SK-N-MC (cell line): Measurements from ENCODE around the gene TBC1D20.
A peak's percentile ranks its signal among the peaks of the same experiment; 100 is the strongest.
"Not testable (repeated sequence)": the region's sequence is repeated elsewhere in the genome, so short reads cannot be mapped to it uniquely, and the experiment has no call there.

Experiments
- DNase-seq: peaks from one replicate; pipeline ENCODE4 v3.0.0-alpha.2; 2011; ENCODE audit warnings: low read depth, low spot score
- H3K27ac ChIP-seq: fragments of 200-600 bp; sonication (generic); 2 replicates; pipeline ENCODE4 v1.5.1; 2016; ENCODE audit warnings: mixed run types
- H3K36me3 ChIP-seq: fragments of 200-600 bp; sonication (generic); 2 replicates; pipeline ENCODE4 v1.6.1; 2017; ENCODE audit warnings: antibody characterized with exemption, low read length, mixed read lengths; ENCODE audit not compliant: insufficient read depth
- H3K4me3 ChIP-seq: fragments of 200-600 bp; sonication (generic); 2 replicates; pipeline ENCODE4 v1.5.1; 2016
- H3K9ac ChIP-seq: fragments of 200-600 bp; sonication (generic); 2 replicates; pipeline ENCODE4 v1.8.0; 2017; ENCODE audit warnings: mixed run types, mixed read lengths; ENCODE audit not compliant: insufficient read length
- H3K9me3 ChIP-seq: fragments of 200-600 bp; sonication (generic); 2 replicates; pipeline ENCODE4 v1.6.1; 2017; ENCODE audit warnings: low read depth, mild to moderate bottlenecking, antibody characterized with exemption, low read length, moderate library complexity, mixed read lengths
- EZH2 ChIP-seq: fragments of 200-600 bp; sonication (generic); IDR thresholded peaks from one replicate; pipeline ENCODE4 v1.6.1; 2017; ENCODE audit warnings: antibody characterized with exemption
- FOXP2 ChIP-seq: optimal IDR thresholded peaks from 2 replicates; pipeline ENCODE3; 2011; ENCODE audit warnings: mild to moderate bottlenecking, moderate library complexity; ENCODE audit not compliant: insufficient read depth; ENCODE audit errors: extremely low read length, control extremely low read depth
- POLR2AphosphoS5 ChIP-seq: IDR thresholded peaks from 2 replicates; pipeline ENCODE4 v1.6.1; 2012; ENCODE audit warnings: mild to moderate bottlenecking, low read depth, low read length, borderline replicate concordance

TBC1D20 gene

DNA sequence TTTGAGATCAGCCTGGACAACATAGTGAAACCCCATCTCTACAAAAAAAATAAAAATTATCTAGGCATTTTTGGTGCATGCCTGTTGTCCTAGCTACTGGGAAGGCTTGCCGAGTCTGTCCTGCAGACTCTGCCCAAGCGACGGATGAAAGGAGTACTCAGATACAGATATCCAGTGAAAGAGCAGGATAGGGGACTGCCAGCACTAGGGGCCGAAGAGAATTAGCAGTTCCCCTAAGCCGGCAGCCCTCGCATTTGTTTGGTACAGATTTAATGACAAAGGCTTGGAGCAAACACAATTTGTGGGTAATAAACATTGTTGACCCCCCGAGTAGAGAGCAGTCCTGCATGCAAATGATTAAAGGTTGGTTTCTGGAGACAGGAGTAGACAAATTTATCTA, 5.4 kb upstream of the TBC1D20 start:
- TF ChIP-seq FOXP2 (no peak), EZH2 (no peak), POLR2AphosphoS5 (no peak)
- Histone ChIP-seq H3K4me3 (no peak overlapping the region), H3K9me3 (no peaks in the 10 kb centered on the region), H3K36me3 (no peaks in the 10 kb centered on the region), H3K9ac (no peak overlapping the region), H3K27ac (no peak overlapping the region)
- DNase-seq = no peak

DNA sequence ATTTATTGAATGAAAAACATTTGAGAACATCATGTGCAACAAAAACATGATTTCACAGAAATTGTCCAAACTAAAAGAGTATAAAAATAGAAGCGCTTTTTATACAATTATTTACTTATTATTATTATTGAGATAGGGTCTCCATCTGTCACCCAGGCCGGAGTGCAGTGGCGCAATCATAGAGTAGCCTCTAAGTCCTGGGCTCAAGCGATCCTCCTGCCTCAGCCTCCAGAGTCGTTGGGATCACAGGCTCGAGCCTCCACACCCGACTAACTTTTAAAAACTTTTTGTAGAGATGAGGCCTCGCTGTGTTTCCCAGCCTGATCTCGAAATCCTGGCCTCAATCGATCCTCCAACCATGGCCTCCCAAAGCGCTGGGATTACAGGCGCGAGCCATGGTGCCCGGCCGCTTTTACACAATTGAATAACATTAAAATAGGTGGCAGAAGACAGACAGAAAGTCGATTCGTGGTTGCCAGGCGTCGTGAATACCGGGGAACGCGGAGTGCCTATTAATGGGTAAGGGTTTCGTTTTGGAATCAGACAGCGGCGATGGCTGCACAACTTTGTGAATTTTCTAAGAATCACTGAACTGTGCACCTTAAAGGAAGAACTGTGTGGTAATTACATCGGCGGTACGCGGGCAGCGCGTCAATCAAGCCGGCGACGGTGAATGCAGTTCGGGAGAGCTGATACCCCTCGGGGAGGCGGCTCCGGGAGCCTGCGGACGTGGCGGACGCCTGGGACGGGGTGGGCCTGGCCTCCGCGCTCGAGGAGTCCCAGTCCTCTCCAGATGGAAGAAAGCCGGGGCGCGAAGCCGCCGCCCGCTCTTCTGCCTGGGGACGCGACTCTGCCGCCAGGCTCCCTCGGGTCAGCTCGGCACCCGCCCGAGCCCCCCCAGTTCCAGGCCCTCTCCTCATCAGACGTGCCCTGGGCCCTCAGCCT, 807 bp downstream of the TBC1D20 start:
- no peak for DNase-seq
- Histone ChIP-seq H3K27ac (no peak overlapping the region), H3K9me3 (no peaks in the 10 kb centered on the region), H3K4me3 (peak overlapping the region; percentile 84), H3K9ac (peak overlapping the region; percentile 89), H3K36me3 (no peaks in the 10 kb centered on the region)
- TF ChIP-seq POLR2AphosphoS5 (no peak), FOXP2 (no peak), EZH2 (no peak)

DNA sequence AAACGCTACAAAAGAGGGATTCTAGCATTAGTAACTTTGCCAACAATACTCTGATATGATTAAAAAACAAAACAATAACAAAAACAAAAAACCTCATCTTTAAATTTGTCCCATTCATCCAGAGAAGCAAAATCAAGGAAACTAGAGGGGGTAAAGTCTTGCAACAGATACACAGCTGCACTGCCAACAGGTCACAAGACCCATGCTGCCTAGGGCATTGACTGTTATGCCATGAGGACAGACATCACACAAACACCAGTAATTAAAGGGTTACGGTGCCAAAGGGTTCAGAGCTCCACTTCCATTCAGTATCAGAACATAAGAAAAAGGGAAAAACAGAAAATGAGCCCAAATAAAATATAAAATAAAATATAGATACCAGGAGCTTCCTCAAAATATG, 1.6 kb downstream of the TBC1D20 start:
- Histone ChIP-seq H3K9me3 (no peaks in the 10 kb centered on the region), H3K4me3 (peak overlapping the region; percentile 84), H3K36me3 (no peaks in the 10 kb centered on the region), H3K9ac (peak overlapping the region; percentile 89), H3K27ac (no peak overlapping the region)
- no peak for DNase-seq
- TF ChIP-seq FOXP2 = no peak
- no peak for TF ChIP-seq EZH2

DNA sequence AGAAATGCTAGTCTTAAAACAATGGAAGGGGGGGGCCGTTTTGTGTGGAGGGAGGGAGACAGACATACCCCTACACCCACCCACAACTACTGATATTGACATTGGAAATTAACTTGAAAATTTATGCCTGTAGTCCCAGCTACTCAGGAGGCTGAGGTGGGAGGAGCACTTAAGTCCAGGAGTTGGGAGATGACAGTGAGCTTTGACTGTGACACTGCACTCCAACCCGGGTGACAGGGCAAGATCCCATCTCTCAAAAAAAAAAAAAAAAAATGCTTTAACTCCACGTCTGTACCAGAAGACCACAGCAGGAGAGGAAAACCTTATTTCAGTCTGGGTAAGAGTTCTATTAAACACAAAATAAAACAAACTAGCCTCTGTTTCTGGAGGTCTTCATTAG, 2.2 kb downstream of the TBC1D20 start:
- H3K27ac ChIP-seq = no peak overlapping the region
- H3K9ac ChIP-seq = peak overlapping the region; percentile 89
- no peaks in the 10 kb centered on the region for H3K9me3 ChIP-seq
- peak overlapping the region; percentile 84 for H3K4me3 ChIP-seq
- no peaks in the 10 kb centered on the region for H3K36me3 ChIP-seq
- no peak for DNase-seq
- no peak for TF ChIP-seq EZH2
- TF ChIP-seq FOXP2 = no peak
- TF ChIP-seq POLR2AphosphoS5 = no peak

DNA sequence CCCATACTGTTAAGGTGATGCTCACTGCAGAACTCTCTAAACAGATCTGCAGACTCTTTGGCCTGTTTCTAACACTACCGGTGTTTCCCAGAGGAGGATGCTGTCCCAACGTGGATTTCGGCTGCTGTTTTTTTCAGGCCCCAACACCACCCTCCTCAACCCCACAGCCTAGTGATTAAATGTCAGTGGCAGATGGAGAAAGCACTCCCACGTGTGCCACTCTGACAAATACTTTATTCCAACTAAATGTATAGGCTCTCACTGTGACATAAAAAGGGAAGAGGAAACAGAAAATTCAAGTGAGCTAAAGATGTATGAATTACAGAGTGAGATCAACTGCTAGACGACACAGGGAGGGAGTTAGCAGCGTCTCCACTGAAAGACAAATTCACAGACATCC, 3.6 kb downstream of the TBC1D20 start:
- no peak for TF ChIP-seq FOXP2
- TF ChIP-seq POLR2AphosphoS5 = no peak
- no peak for TF ChIP-seq EZH2
- H3K9ac ChIP-seq = no peak overlapping the region
- no peak for DNase-seq

DNA sequence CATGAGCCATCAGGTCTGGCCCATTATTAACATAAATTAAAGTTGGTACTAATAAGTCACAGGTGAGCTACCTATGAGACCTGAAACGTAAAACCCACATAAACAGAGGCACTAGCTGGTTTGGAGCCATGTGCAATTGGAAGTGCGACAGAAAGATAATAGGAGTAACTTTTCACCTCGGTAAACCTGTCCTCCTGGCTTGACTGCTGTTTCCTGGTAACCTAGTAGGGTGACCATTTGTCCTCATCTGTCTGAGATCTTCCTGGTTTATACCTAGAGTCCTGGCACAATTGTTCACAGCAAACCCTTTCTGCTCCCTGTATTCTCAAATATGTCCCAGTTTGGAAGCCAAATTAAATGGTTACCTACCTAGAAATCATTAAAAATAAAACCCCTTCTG, 7.4 kb downstream of the TBC1D20 start:
- Histone ChIP-seq H3K4me3 (no peak overlapping the region), H3K9me3 (no peaks in the 10 kb centered on the region), H3K27ac (no peak overlapping the region), H3K9ac (no peak overlapping the region), H3K36me3 (no peaks in the 10 kb centered on the region)
- TF ChIP-seq POLR2AphosphoS5 (no peak), EZH2 (no peak), FOXP2 (no peak)
- no peak for DNase-seq

More for the DNA sequence above, 3.6 kb downstream of the TBC1D20 start:
- H3K36me3 ChIP-seq = no peaks in the 10 kb centered on the region
- no peak overlapping the region for H3K27ac ChIP-seq
- no peaks in the 10 kb centered on the region for H3K9me3 ChIP-seq
- H3K4me3 ChIP-seq = no peak overlapping the region

DNA sequence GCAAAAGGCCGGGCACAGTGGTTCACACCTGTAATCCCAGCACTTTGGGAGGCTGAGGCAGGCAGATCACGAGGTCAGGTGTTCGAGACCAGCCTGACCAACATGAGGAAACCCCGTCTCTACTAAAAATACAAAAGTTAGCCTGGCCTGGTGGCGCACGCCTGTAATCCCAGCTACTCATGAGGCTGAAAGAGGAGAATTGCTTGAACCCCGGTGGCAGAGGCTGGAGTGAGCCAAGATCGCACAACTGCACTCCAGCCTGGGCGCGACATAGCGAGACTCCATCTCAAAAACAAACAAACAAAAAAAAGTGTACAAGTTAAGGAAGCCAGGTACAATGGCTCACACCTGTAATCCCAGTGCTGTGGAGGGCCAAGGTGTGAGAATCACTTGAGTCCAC, 10.3 kb downstream of the TBC1D20 start:
- not testable (repeated sequence) for DNase-seq, H3K27ac ChIP-seq, H3K9ac ChIP-seq, H3K4me3 ChIP-seq, H3K36me3 ChIP-seq, H3K9me3 ChIP-seq

DNA sequence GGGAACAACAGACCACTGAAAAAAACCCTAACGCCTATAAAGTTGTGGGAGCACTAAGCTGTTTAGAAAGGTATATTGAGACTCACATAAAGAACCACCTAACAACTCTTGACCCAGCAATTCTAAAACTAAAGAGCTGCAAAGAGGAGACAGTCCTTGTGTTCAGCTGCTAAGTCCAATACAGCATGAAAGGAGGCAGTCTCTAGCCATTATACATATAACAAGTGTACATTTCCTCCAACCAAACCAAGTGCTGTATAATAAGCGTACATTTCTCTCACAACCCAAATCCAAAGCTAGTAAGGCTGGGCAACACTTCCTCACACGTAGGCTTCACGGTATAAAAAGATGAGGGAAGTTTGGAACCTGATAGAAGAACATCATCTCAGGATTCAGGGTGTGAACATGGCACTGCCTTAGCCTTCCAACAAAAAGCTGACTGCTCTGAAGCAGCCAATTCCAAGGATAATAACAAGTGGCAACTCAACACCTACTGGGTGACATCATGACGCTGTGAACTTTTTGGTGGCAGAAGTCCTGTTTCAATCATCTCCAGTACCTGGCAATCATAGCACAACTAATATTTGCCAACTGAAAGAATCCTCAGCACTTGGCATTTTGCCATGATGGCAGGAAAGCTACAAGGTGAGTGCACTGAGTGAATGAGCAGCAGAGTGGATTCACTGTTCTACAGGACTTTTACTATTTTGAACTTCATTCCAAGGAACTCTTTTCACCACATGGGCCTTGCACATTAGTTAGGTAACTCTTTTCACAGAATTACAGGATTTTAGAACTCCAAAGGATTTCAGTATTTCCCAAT, 16.6 kb downstream of the TBC1D20 start:
- TF ChIP-seq POLR2AphosphoS5 (no peak), EZH2 (no peak), FOXP2 (no peak)
- Histone ChIP-seq H3K36me3 (peaks cover 53% of the 10 kb centered on the region), H3K9ac (no peak overlapping the region), H3K9me3 (no peaks in the 10 kb centered on the region), H3K4me3 (no peak overlapping the region), H3K27ac (0 out of 2 replicates have a peak overlapping the region, but pooled peaks have one; percentile 28)
- DNase-seq = no peak
